IMR-90 (cell line): ENCODE data around the gene THRAP3. TPM values are rescaled to one million over a fixed set of nuclear protein-coding genes. Genes with fewer than 3 reads are reported as not detected.

Experiments
- ATAC-seq: fragments of 200-7000 bp; cut with Tn5 transposase; 2 replicates; pipeline ENCODE4 v1.9.1; 2020; ENCODE audit warnings: low read depth, mild to moderate bottlenecking, moderate library complexity
- BruUV-seq: library from RNA; stranded (reverse); fragments of 400-500 nt; replicated peaks from 2 replicates; lab custom pipeline; 2021; lab: Mats Ljungman, UMichigan
- CTCF ChIA-PET: fragments of 300-600 bp; formaldehyde crosslinking; extraction: SDS; loops from one replicate; lab custom pipeline; 2021; ENCODE audit warnings: antibody characterized with exemption; lab: Yijun Ruan, JAX
- POLR2A ChIA-PET: fragments of 300-600 bp; sonication (Branson Sonifier 250); formaldehyde crosslinking; loops from one replicate; lab custom pipeline; 2022; ENCODE audit warnings: antibody characterized with exemption; ENCODE audit not compliant: unreplicated experiment; lab: Charles Lee
- DNase-seq: peaks from one replicate; pipeline ENCODE4 v3.0.0; 2013
- H2AFZ ChIP-seq: replicated peaks from 2 replicates; pipeline ENCODE3; 2013; ENCODE audit warnings: low read length, mild to moderate bottlenecking; ENCODE audit not compliant: poor library complexity
- H2AK5ac ChIP-seq: 2 replicates; pipeline ENCODE4 v1.6.1; 2013; ENCODE audit warnings: low read depth, low read length, inconsistent platforms
- H2AK9ac ChIP-seq: replicated peaks from 2 replicates; pipeline ENCODE3; 2013; ENCODE audit warnings: mild to moderate bottlenecking, low read depth, low read length, moderate library complexity; ENCODE audit not compliant: poor library complexity
- H2BK120ac ChIP-seq: 2 replicates; pipeline ENCODE4 v1.6.1; 2013; ENCODE audit warnings: low read depth, low read length, inconsistent platforms
- H2BK15ac ChIP-seq: 3 replicates; pipeline ENCODE4 v1.6.1; 2013; ENCODE audit warnings: low read depth, low read length, inconsistent platforms
- H2BK20ac ChIP-seq: 2 replicates; pipeline ENCODE4 v1.6.1; 2013; ENCODE audit warnings: low read depth, mild to moderate bottlenecking, inconsistent platforms, low read length, moderate library complexity
- H2BK5ac ChIP-seq: 2 replicates; pipeline ENCODE4 v1.6.1; 2013; ENCODE audit warnings: mild to moderate bottlenecking, low read depth, low read length, inconsistent platforms; ENCODE audit not compliant: poor library complexity, severe bottlenecking
- H3K14ac ChIP-seq: replicated peaks from 2 replicates; pipeline ENCODE4 v1.6.1; 2013; ENCODE audit warnings: low read depth, low read length, inconsistent platforms
- H3K18ac ChIP-seq: 2 replicates; pipeline ENCODE4 v1.6.1; 2013; ENCODE audit warnings: low read depth, low read length, control low read depth
- H3K23ac ChIP-seq: 2 replicates; pipeline ENCODE4 v1.6.1; 2013; ENCODE audit warnings: low read depth, low read length, inconsistent platforms
- H3K27ac ChIP-seq: 2 replicates; pipeline ENCODE4 v1.5.1; 2013; ENCODE audit warnings: mild to moderate bottlenecking, control low read depth, low read length; ENCODE audit not compliant: insufficient read depth
- H3K27me3 ChIP-seq: 2 replicates; pipeline ENCODE4 v1.6.1; 2013; ENCODE audit warnings: low read length; ENCODE audit not compliant: control insufficient read depth, insufficient read depth
- H3K36me3 ChIP-seq: 2 replicates; pipeline ENCODE4 v1.6.1; 2013; ENCODE audit warnings: low read length, mixed read lengths; ENCODE audit not compliant: control insufficient read depth, insufficient read depth
- H3K4ac ChIP-seq: 2 replicates; pipeline ENCODE4 v1.6.1; 2013; ENCODE audit warnings: low read depth, low read length, inconsistent platforms
- H3K4me1 ChIP-seq: 2 replicates; pipeline ENCODE4 v1.6.1; 2013; ENCODE audit warnings: low read length, mixed read lengths; ENCODE audit not compliant: control insufficient read depth, insufficient read depth
- H3K4me2 ChIP-seq: 2 replicates; pipeline ENCODE4 v1.6.1; 2013; ENCODE audit warnings: low read depth, mild to moderate bottlenecking, control low read depth, low read length, moderate library complexity
- H3K4me3 ChIP-seq: 2 replicates; pipeline ENCODE4 v1.5.1; 2013; ENCODE audit warnings: low read depth, mild to moderate bottlenecking, control low read depth, low read length, moderate library complexity; ENCODE audit not compliant: insufficient read depth
- H3K56ac ChIP-seq: 2 replicates; pipeline ENCODE4 v1.6.1; 2013; ENCODE audit warnings: low read length, inconsistent platforms; ENCODE audit not compliant: insufficient read depth; ENCODE audit errors: extremely low read depth
- H3K79me1 ChIP-seq, 2 experiments: 2 replicates each; pipeline ENCODE4 v1.6.1; 2013; ENCODE audit warnings: low read length in 2 of 2, inconsistent platforms in 1 of 2, low read depth in 1 of 2
- H3K9ac ChIP-seq: 2 replicates; pipeline ENCODE4 v1.6.1; 2013; ENCODE audit warnings: low read depth, low read length, control low read depth
- H3K9me1 ChIP-seq: 2 replicates; pipeline ENCODE4 v1.6.1; 2013; ENCODE audit warnings: low read length, inconsistent platforms; ENCODE audit not compliant: insufficient read depth
- H3K9me3 ChIP-seq: 2 replicates; pipeline ENCODE4 v1.6.1; 2013; ENCODE audit warnings: low read length; ENCODE audit not compliant: control insufficient read depth, insufficient read depth
- H4K20me1 ChIP-seq: 2 replicates; pipeline ENCODE4 v1.6.1; 2013; ENCODE audit warnings: low read length, inconsistent platforms; ENCODE audit not compliant: insufficient read depth
- H4K5ac ChIP-seq: 2 replicates; pipeline ENCODE4 v1.6.1; 2013; ENCODE audit warnings: mild to moderate bottlenecking, low read depth, low read length, control low read depth
- H4K8ac ChIP-seq, 2 experiments: 2 replicates each; pipeline ENCODE4 v1.6.1; 2013; ENCODE audit warnings: low read depth in 2 of 2, low read length in 2 of 2, control low read depth in 1 of 2, inconsistent platforms in 1 of 2
- H4K91ac ChIP-seq: 2 replicates; pipeline ENCODE4 v1.6.1; 2013; ENCODE audit warnings: low read depth, low read length, inconsistent platforms; ENCODE audit not compliant: insufficient read depth
- BHLHE40 ChIP-seq: fragments of 150-350 bp; IDR thresholded peaks from 2 replicates; pipeline ENCODE4 v1.6.1; 2016; ENCODE audit warnings: mild to moderate bottlenecking, low read depth, low read length
- ELK1 ChIP-seq: fragments of 150-350 bp; IDR thresholded peaks from 2 replicates; pipeline ENCODE4 v1.6.1; 2016; ENCODE audit warnings: low read depth, mild to moderate bottlenecking, low read length, moderate library complexity, borderline replicate concordance
- FOS ChIP-seq: fragments of 150-350 bp; IDR thresholded peaks from 2 replicates; pipeline ENCODE4 v1.6.1; 2016; ENCODE audit warnings: low read depth, low read length
- MXI1 ChIP-seq: IDR thresholded peaks from 2 replicates; pipeline ENCODE4 v1.6.1; 2012; ENCODE audit warnings: low read depth, mild to moderate bottlenecking, low read length, moderate library complexity, borderline replicate concordance
- NFE2L2 ChIP-seq: fragments of 150-350 bp; IDR thresholded peaks from 2 replicates; pipeline ENCODE4 v1.6.1; 2016; ENCODE audit warnings: low read depth, mild to moderate bottlenecking, low read length
- RAD21 ChIP-seq: IDR thresholded peaks from 2 replicates; pipeline ENCODE4 v1.6.1; 2012; ENCODE audit warnings: low read length, improper control_type of control experiment
- RFX5 ChIP-seq: IDR thresholded peaks from 2 replicates; pipeline ENCODE4 v1.8.0; 2012; ENCODE audit warnings: low read depth, mild to moderate bottlenecking, low read length, moderate library complexity
- SMC3 ChIP-seq: fragments of 150-350 bp; IDR thresholded peaks from 2 replicates; pipeline ENCODE4 v1.6.1; 2016; ENCODE audit warnings: low read depth, mild to moderate bottlenecking, antibody characterized with exemption, low read length, moderate library complexity
- USF2 ChIP-seq: fragments of 150-350 bp; IDR thresholded peaks from 2 replicates; pipeline ENCODE4 v1.6.1; 2017; ENCODE audit warnings: mild to moderate bottlenecking, antibody characterized with exemption, low read length, low read depth
- WGBS, 2 experiments: methylation state at CpG; one replicate each; pipeline versions ENCODE4 v1.1.5 to v1.1.7; 2013; ENCODE audit warnings: missing lambda C conversion rate in 2 of 2; ENCODE audit not compliant: insufficient read length in 1 of 2; ENCODE audit errors: extremely low coverage in 2 of 2; 5-methylcytosine and 5-hydroxymethylcytosine counted together
- dilution Hi-C: fragments of 300-500 bp; cut with HindIII; formaldehyde crosslinking; loops from one replicate; pipeline ENCODE4 v1.14.3; 2018; ENCODE audit warnings: low sequenced_read_pairs; ENCODE audit not compliant: unreplicated experiment
- in situ Hi-C: fragments of 300-500 bp; cut with MboI; formaldehyde crosslinking; loops from 3 replicates; pipeline ENCODE4 v1.14.3; 2019; ENCODE audit warnings: low sequenced_read_pairs, inconsistent platforms, mixed read lengths
- intact Hi-C: fragments of 100-400 bp; cut with micrococcal nuclease; formaldehyde crosslinking; loops from 2 replicates; pipeline ENCODE4 v1.10.0; 2022
- polyA plus RNA-seq, 3 experiments: library from polyadenylated mRNA; depleted of rRNA; stranded (reverse); fragments of >200 nt; gene quantifications; 2 replicates each; pipeline ENCODE4 v1.2.3, GENCODE V29; 2012; ENCODE audit warnings: low replicate concordance in 1 of 3
- total RNA-seq: library from RNA; depleted of rRNA; stranded (reverse); fragments of >200 nt; gene quantifications from 2 replicates; pipeline ENCODE4 v1.2.3, GENCODE V29; 2012

Gene THRAP3
- total and polyA plus RNA-seq, 2 of the 4 experiments (the other 2 are of a cell fraction), result 60.6 to 66.5 TPM

- H4K5ac ChIP-seq, result no peak overlapping the region
- ChIA-PET POLR2A (no interaction called here), CTCF (no interaction called here)
- peaks cover 0 to 24% of the 10 kb centered on the region in 2 experiments; a peak in 2 of 4 replicates for H3K79me1 ChIP-seq
- H3K4me1 ChIP-seq, result peaks cover 13% of the 10 kb centered on the region
- peak overlapping the region; percentile 11; the same call in 1 of the 2 replicates for H2AK5ac ChIP-seq
- ATAC-seq (peak; percentile 38), DNase-seq (peak; percentile 45)
- H2BK15ac ChIP-seq, result no peak overlapping the region
- peaks cover 10% of the 10 kb centered on the region for H3K9me1 ChIP-seq
- H3K27me3 ChIP-seq, result no peaks in the 10 kb centered on the region
- H2BK120ac ChIP-seq, result no peak overlapping the region
- H2BK20ac ChIP-seq, result peak overlapping the region; percentile 6; the same call in 1 of the 2 replicates
- no peak overlapping the region for H3K4me3 ChIP-seq
- H2AK9ac ChIP-seq, result no peak overlapping the region
- H2BK5ac ChIP-seq, result peak overlapping the region; percentile 46
- H3K4me2 ChIP-seq, result peak overlapping the region; percentile 19; the same call in 1 of the 2 replicates
- no peak overlapping the region for H3K56ac ChIP-seq
- H3K18ac ChIP-seq, result 0 out of 2 replicates have a peak overlapping the region, but pooled peaks have one; percentile 63
- WGBS, 2 experiments, result no CpG with 5 or more reads among the region's 4 CpGs
- no peak overlapping the region for H4K8ac ChIP-seq
- H3K14ac ChIP-seq, result 0 out of 2 replicates have a peak overlapping the region, but pooled peaks have one; percentile 10
- no peak overlapping the region for H3K4ac ChIP-seq
- H3K23ac ChIP-seq, result peak overlapping the region; percentile 83
- intact Hi-C loops, result no loop called here
- peak overlapping the region; percentile 19; the same call in 1 of the 2 replicates for H3K27ac ChIP-seq
- TF ChIP-seq SMC3 (no peak), FOS (no peak), ELK1 (no peak), USF2 (peak; percentile 51; the same call in 1 of the 2 replicates), BHLHE40 (no peak), RFX5 (no peak), NFE2L2 (no peak), RAD21 (no peak), MXI1 (no peak)
- no peak overlapping the region for H4K91ac ChIP-seq
- no peak overlapping the region for H2AFZ ChIP-seq
- peaks cover 13% of the 10 kb centered on the region for H3K36me3 ChIP-seq
- H3K9me3 ChIP-seq, result no peaks in the 10 kb centered on the region
- H4K20me1 ChIP-seq, result peaks cover 78% of the 10 kb centered on the region
- dilution Hi-C loops, result no loop called here
- in situ Hi-C loops, result no loop called here
- H3K9ac ChIP-seq, result no peak overlapping the region
- no TSS peak for BruUV-seq
These were observed 15.8 kb downstream of the THRAP3 start for GRCh38 chr1:36239941-36240637.
